GOT3 (cell line): ENCODE data around the gene CBY2.

Experiments used
- DNase-seq: peaks from one replicate; lab custom pipeline; 2025; ENCODE audit warnings: mixed read lengths; lab: John Stamatoyannopoulos, UW

The CBY2 gene

GRCh38 chr13:45700971-45701900 lies 884 bp upstream of the CBY2 start:
- no peak for DNase-seq

- no peak for DNase-seq
These were observed 810 bp downstream of the CBY2 start for GRCh38 chr13:45702869-45703391.

- DNase-seq = no peak
These were observed 2.2 kb downstream of the CBY2 start for GRCh38 chr13:45704211-45704739.

- no peak for DNase-seq
These were observed 3.0 kb downstream of the CBY2 start for GRCh38 chr13:45704854-45705695.

- no peak for DNase-seq
These were observed 3.8 kb downstream of the CBY2 start for GRCh38 chr13:45705918-45706317.

DNA sequence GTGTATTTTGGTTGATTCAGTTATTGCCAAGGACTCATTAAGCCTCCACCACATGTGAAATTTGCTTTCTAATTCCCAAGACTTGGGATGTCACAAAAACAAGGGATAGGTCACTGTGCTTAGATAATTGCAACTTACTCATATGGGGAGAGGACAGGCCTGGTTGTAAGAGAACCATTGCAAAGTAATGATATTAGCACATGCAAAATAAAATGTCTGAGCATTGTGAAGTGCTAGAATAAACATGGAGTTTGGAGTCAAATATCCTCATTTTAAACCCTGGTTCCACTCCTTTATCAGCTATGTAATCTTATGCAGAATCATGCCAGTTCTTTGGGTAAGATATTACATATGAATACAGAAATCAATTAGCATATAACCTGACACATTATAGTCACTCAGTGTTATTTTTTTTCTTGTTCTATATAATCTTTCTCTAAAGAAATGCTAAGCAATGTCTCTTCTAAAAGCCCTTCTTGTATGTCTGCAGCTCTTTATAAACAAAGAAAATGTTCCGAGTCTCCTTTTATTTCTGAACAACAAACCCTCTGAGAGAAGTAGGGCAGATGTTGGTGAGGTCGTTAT lies 5.5 kb downstream of the CBY2 start:
- no peak for DNase-seq

- DNase-seq = no peak
These were observed 9.8 kb downstream of the CBY2 start for GRCh38 chr13:45711951-45712350.

DNA sequence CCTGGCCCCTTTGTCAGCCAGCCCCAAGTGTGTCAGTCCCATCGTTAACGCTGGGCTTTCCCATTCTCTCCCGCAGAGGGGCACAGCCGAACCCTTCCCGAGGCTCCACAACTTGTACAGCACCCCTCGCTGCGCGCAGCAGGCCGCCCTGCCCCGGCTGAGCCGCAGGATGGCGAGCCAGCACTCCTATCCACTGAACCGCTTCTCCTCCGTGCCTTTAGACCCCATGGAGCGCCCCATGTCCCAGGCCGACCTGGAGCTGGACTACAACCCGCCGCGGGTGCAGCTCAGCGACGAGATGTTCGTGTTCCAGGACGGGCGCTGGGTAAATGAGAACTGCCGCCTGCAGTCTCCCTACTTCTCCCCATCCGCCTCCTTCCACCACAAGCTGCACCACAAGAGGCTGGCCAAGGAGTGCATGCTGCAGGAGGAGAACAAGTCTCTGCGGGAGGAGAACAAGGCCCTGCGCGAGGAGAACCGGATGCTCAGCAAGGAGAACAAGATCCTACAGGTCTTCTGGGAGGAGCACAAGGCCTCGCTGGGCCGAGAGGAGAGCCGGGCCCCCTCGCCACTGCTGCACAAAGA lies 11.1 kb downstream of the CBY2 start:
- DNase-seq = no peak

DNA sequence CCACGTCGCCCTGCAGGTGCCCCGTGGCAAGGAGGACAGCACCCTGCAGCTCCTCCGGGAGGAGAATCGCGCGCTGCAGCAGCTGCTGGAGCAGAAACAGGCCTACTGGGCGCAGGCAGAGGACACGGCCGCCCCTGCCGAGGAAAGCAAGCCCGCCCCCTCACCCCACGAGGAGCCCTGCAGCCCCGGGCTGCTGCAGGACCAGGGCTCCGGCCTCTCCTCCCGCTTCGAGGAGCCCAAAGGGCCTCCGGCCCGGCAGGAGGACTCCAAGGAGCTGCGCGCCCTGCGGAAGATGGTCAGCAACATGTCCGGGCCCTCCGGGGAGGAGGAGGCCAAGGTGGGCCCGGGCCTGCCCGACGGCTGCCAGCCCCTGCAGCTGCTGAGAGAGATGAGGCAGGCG lies 11.6 kb downstream of the CBY2 start:
- DNase-seq = no peak

DNA sequence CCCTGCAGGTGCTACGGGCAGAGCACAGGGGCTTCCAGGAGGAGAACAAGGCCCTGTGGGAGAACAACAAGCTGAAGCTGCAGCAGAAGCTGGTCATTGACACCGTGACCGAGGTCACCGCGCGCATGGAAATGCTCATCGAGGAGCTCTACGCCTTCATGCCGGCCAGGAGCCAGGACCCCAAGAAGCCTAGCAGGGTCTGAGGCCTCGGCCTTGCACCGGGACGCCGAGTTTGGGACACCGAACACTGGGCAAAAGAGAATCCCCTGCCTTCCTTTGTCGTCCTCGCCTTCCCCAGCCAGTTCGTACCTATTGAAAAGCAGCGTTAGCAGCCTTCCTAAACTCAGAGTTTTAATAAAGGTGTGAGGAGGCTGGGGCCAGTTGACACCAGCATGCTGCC lies 12.1 kb downstream of the CBY2 start:
- no peak for DNase-seq

DNA sequence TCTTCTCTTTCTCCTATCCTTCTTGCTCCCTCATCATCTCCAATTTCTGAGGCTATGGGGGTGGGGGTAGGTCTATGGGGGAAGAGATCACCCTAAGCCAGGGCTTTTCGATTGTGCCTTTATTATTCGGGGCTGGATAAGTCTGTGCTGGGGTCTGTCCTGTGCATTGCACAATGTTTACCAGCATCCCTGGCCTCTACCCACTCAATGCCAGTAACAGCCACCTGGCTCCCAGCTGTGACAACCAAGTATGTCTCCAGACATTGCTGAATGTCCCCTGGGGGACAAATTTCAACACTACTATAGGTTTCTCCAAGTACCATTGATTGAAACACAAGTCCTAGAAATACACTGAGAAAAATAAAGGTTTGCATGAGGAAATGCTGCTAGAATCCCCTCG lies 13.2 kb downstream of the CBY2 start:
- no peak for DNase-seq

DNA sequence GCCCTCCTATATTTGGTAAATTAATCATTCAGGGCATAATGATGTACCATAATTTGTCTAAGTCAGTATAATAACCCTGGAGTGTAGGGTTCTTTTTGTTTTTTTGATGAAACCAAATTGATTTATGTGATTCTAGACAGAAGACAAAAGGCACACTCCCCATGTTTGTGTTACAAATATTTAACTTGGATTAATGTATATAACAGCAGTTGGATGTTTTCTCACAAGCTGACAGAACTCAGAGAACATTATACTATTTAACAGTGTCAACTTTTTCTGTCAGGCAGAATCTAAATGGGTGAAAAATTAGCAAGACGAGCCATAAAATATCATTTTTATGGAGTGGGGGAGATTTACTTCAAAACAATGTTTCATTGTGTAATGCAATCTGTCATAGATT lies 15.2 kb downstream of the CBY2 start:
- no peak for DNase-seq

DNA sequence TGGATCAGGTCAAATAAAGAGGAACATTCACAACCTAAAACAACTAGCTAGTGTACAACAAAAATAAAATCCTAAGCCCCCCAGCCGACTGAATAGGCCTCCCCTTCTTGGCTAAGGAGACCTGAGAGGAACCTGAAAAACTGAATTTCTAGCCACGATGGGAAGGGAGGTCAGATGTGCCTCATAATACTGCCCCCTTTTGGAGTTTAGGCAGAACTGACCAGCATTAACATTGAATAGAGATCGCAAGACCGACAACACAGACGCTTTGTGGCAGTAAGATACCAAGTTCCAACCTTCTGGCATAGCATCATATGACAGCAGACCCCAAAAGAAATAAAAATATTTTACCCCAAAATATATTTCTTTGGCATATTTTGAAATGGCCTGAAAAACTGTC lies 15.9 kb downstream of the CBY2 start:
- DNase-seq = no peak

GRCh38 chr13:45718992-45719391 lies 16.9 kb downstream of the CBY2 start:
- no peak for DNase-seq

DNA sequence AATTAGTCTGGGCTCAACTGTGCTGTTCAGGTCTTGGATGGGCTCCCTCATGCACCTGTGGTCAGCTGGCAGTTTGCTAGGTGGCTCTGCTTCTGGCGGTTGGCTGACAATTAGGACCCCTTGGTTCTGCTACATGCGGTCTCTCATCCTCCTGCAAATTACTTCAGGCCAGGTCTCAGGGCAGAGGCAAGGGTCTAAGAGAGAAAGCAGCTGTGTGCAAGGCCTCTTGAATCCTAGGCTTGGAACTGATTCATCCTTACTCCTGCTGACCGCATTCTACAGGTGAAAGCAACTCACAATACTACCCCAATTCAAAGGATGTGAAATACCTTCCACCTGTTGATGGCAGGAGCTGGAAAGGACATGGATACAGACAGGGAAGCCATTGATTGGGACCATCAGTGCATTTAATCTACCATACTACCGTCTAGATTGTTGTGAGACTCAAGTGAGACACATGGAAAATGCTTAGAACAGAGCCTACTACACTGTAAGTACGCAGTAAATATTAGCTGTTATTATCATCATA lies 19.1 kb downstream of the CBY2 start:
- DNase-seq = no peak

- DNase-seq = no peak
These were observed 21.7 kb downstream of the CBY2 start for GRCh38 chr13:45723798-45724197.

GRCh38 chr13:45728759-45729158 lies 26.6 kb downstream of the CBY2 start:
- no peak for DNase-seq

GRCh38 chr13:45731455-45731854 lies 29.3 kb downstream of the CBY2 start:
- DNase-seq = no peak

GRCh38 chr13:45732916-45733315 lies 30.8 kb downstream of the CBY2 start:
- no peak for DNase-seq

- DNase-seq = no peak
These were observed 31.2 kb downstream of the CBY2 start for GRCh38 chr13:45733361-45733760.

- no peak for DNase-seq
These were observed 35.5 kb downstream of the CBY2 start for GRCh38 chr13:45737571-45738017.
